NCI-H187 (cell line): Measurements from ENCODE around the gene IFNB1.
A peak's percentile ranks its signal among the peaks of the same experiment; 100 is the strongest.

Experiments
- DNase-seq, 2 experiments: peaks; one replicate each; lab custom pipeline; 2025; lab: John Stamatoyannopoulos, UW

Gene IFNB1

GRCh38 chr9:21077781-21078180 is at the start of gene IFNB1:
Gene IFNB1 (minus strand): TSS chr9:21077942. CDS start chr9:21077869, 73 bp downstream.
- no peak for DNase-seq

- DNase-seq: no peak
These were observed 44.0 kb upstream of the IFNB1 start for GRCh38 chr9:21121595-21122251.

GRCh38 chr9:21121079-21121478 is 43.3 kb upstream of the IFNB1 start:
- no peak for DNase-seq

- DNase-seq: no peak
These were observed 41.5 kb upstream of the IFNB1 start for GRCh38 chr9:21119093-21119770.

GRCh38 chr9:21114311-21114710 is 36.6 kb upstream of the IFNB1 start:
- DNase-seq: no peak

GRCh38 chr9:21110708-21111576 is 33.2 kb upstream of the IFNB1 start:
- DNase-seq: peak in 1 of 2 experiments; percentile 31

- no peak for DNase-seq
These were observed 27.0 kb upstream of the IFNB1 start for GRCh38 chr9:21104787-21105186.

- no peak for DNase-seq
These were observed 24.6 kb upstream of the IFNB1 start for GRCh38 chr9:21102305-21102704.

- no peak for DNase-seq
These were observed 20.1 kb upstream of the IFNB1 start for GRCh38 chr9:21097817-21098216.

- DNase-seq: no peak
These were observed 19.1 kb upstream of the IFNB1 start for GRCh38 chr9:21096901-21097255.

- no peak for DNase-seq
These were observed 18.6 kb upstream of the IFNB1 start for GRCh38 chr9:21096172-21096900.

- no peak for DNase-seq
These were observed 17.8 kb upstream of the IFNB1 start for GRCh38 chr9:21095561-21095960.

- DNase-seq: no peak
These were observed 8.8 kb upstream of the IFNB1 start for GRCh38 chr9:21086538-21086937.

- no peak for DNase-seq
These were observed 7.3 kb upstream of the IFNB1 start for GRCh38 chr9:21085005-21085404.

- no peak for DNase-seq
These were observed 6.6 kb upstream of the IFNB1 start for GRCh38 chr9:21084242-21084850.

GRCh38 chr9:21082671-21083070 is 4.9 kb upstream of the IFNB1 start:
- DNase-seq: no peak

GRCh38 chr9:21081999-21082398 is 4.3 kb upstream of the IFNB1 start:
- no peak for DNase-seq

GRCh38 chr9:21081451-21081850 is 3.7 kb upstream of the IFNB1 start:
- DNase-seq: no peak

GRCh38 chr9:21080793-21081192 is 3.1 kb upstream of the IFNB1 start:
- no peak for DNase-seq

- DNase-seq: no peak
These were observed 960 bp upstream of the IFNB1 start for GRCh38 chr9:21078702-21079101.

- no peak for DNase-seq
These were observed 2.3 kb downstream of the IFNB1 start for GRCh38 chr9:21075484-21075883.

- no peak for DNase-seq
These were observed 6.8 kb downstream of the IFNB1 start for GRCh38 chr9:21070906-21071305.
